Measurements from ENCODE around the gene ATRNL1.

Gene ATRNL1

DNA sequence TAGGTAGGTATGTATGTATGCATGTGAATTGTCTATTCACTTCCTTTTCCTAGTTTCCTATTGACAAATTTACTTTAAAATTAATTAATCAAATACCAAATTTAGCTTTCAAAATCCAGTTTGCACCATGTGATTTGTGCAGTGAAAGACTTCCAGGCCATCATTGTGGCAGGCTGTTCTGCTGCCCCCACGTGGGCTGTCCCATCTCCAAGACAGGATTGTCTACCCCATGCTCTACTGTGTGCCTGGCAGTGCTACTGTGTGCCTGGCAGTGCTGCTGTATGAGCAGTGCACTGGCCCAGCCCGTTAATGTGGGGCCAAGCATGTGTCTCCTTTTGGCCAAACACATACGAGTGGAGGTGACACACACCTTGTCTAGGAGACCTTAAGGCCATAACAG lies 805.1 kb downstream of the ATRNL1 start:
- Histone ChIP-seq H3K27ac (ENCODE audit: low read depth, low read length) (no peak overlapping the region), H3K27me3 (ENCODE audit: control insufficient read depth, insufficient read depth, low read length) (no peaks in the 10 kb centered on the region), H3K4me3 (ENCODE audit: low read depth, low read length) (no peak overlapping the region), H3K4me1 (ENCODE audit: control insufficient read depth, insufficient read depth, low read length) (no peaks in the 10 kb centered on the region; the same call in 1 of the 2 replicates), H3K9me3 (ENCODE audit: control insufficient read depth, insufficient read depth, low read depth, low read length) (no peaks in the 10 kb centered on the region), H3K9ac (ENCODE audit: low read length) (no peak overlapping the region), H3K36me3 (ENCODE audit: control insufficient read depth, insufficient read depth, low read length) (no peaks in the 10 kb centered on the region)

DNA sequence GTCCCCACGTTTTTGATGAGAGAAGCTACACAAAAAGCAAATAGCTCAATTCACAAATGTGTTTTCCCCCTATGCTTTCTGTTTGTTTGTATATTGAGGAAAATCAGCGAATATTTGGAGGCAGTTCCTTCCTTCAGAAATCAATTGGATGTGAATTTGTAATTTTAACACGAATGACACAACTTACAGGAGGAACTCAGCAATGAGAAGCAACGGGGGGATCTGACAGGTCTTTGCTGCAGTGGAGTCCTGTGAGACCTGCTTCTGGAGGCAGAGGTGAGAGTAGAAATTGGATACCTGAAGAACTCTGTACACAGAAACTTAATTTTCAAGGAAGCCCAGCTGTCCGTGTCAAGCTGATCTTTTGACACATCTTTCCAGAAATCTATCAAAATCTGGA lies 809.4 kb downstream of the ATRNL1 start:
- H3K4me3 ChIP-seq (ENCODE audit: low read depth, low read length) = no peak overlapping the region
- H3K9ac ChIP-seq (ENCODE audit: low read length) = no peak overlapping the region
- H3K36me3 ChIP-seq (ENCODE audit: control insufficient read depth, insufficient read depth, low read length) = no peaks in the 10 kb centered on the region
- H3K9me3 ChIP-seq (ENCODE audit: control insufficient read depth, insufficient read depth, low read depth, low read length) = no peaks in the 10 kb centered on the region
- H3K27me3 ChIP-seq (ENCODE audit: control insufficient read depth, insufficient read depth, low read length) = no peaks in the 10 kb centered on the region
- H3K4me1 ChIP-seq (ENCODE audit: control insufficient read depth, insufficient read depth, low read length) = no peaks in the 10 kb centered on the region; the same call in 1 of the 2 replicates
- H3K27ac ChIP-seq (ENCODE audit: low read depth, low read length) = no peak overlapping the region; the same call in 1 of the 2 replicates

DNA sequence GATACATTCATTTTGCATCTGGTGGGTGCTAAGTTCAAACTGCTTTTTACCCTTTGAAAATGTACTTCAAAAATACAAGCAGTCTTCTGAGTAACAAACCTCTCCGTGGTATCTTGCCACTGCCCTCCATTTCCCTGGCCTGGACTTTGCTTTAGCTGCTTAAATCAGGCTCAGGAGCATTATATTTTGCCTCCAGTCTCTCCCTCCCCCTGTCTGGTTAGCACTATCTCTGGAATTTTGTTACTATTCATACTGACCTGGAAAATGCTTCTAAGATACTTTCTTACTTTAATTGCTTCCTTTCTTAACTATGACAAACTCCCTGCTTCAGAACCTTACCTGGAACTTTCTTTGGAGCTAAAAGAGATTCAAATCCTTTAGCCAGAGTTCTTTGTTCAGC lies 810.0 kb downstream of the ATRNL1 start:
- no peaks in the 10 kb centered on the region for H3K27me3 ChIP-seq (ENCODE audit: control insufficient read depth, insufficient read depth, low read length)
- no peaks in the 10 kb centered on the region; the same call in 1 of the 2 replicates for H3K4me1 ChIP-seq (ENCODE audit: control insufficient read depth, insufficient read depth, low read length)
- no peaks in the 10 kb centered on the region for H3K9me3 ChIP-seq (ENCODE audit: control insufficient read depth, insufficient read depth, low read depth, low read length)
- H3K4me3 ChIP-seq (ENCODE audit: low read depth, low read length) = no peak overlapping the region
- no peak overlapping the region for H3K27ac ChIP-seq (ENCODE audit: low read depth, low read length)
- no peaks in the 10 kb centered on the region for H3K36me3 ChIP-seq (ENCODE audit: control insufficient read depth, insufficient read depth, low read length)
- H3K9ac ChIP-seq (ENCODE audit: low read length) = no peak overlapping the region

DNA sequence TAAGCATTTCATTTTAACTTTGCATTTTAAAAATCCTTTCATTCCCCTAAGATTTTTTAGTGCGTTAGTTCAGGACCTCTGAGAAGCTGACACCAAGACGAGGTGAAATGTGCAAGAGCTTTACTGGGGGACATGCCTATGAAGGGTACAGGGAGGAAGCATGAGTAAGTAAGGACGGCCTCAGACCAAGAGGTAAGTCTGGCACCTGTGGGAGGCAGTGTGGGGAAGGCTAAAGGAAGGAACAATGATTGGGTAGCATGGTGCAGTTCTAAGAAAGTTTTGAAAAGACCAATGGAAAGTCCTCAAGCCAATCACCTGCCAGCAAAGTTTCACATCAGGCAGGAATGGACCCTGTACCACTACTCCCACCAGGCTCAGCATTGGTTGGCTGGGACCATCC lies 810.7 kb downstream of the ATRNL1 start:
- no peak overlapping the region for H3K4me3 ChIP-seq (ENCODE audit: low read depth, low read length)
- no peak overlapping the region for H3K9ac ChIP-seq (ENCODE audit: low read length)
- no peaks in the 10 kb centered on the region for H3K36me3 ChIP-seq (ENCODE audit: control insufficient read depth, insufficient read depth, low read length)
- H3K4me1 ChIP-seq (ENCODE audit: control insufficient read depth, insufficient read depth, low read length) = no peaks in the 10 kb centered on the region; the same call in 1 of the 2 replicates
- no peak overlapping the region for H3K27ac ChIP-seq (ENCODE audit: low read depth, low read length)
- no peaks in the 10 kb centered on the region for H3K9me3 ChIP-seq (ENCODE audit: control insufficient read depth, insufficient read depth, low read depth, low read length)
- no peaks in the 10 kb centered on the region for H3K27me3 ChIP-seq (ENCODE audit: control insufficient read depth, insufficient read depth, low read length)

DNA sequence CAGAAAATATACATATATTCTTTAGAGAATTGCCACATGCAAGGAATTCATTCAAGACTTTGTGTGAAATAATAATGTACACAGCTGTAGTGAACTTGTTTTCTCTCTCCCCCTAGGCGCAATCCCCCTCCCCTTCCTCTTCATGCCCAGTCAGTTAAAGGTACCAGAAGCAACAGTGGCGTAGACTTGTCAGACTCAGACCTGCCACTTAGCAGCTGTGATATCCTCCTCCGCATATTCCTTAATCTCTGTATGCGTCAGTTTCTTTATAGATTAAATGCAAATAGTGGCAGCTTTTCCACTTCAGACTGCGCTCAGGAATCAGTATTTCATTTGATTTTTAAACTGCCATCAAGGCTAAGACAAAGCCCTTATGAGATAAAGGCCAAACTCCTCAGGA lies 815.9 kb downstream of the ATRNL1 start:
- Histone ChIP-seq H3K4me3 (ENCODE audit: low read depth, low read length) (no peak overlapping the region), H3K9ac (ENCODE audit: low read length) (no peak overlapping the region), H3K36me3 (ENCODE audit: control insufficient read depth, insufficient read depth, low read length) (no peaks in the 10 kb centered on the region), H3K9me3 (ENCODE audit: control insufficient read depth, insufficient read depth, low read depth, low read length) (no peaks in the 10 kb centered on the region), H3K27ac (ENCODE audit: low read depth, low read length) (no peak overlapping the region), H3K27me3 (ENCODE audit: control insufficient read depth, insufficient read depth, low read length) (no peaks in the 10 kb centered on the region), H3K4me1 (ENCODE audit: control insufficient read depth, insufficient read depth, low read length) (no peaks in the 10 kb centered on the region)

DNA sequence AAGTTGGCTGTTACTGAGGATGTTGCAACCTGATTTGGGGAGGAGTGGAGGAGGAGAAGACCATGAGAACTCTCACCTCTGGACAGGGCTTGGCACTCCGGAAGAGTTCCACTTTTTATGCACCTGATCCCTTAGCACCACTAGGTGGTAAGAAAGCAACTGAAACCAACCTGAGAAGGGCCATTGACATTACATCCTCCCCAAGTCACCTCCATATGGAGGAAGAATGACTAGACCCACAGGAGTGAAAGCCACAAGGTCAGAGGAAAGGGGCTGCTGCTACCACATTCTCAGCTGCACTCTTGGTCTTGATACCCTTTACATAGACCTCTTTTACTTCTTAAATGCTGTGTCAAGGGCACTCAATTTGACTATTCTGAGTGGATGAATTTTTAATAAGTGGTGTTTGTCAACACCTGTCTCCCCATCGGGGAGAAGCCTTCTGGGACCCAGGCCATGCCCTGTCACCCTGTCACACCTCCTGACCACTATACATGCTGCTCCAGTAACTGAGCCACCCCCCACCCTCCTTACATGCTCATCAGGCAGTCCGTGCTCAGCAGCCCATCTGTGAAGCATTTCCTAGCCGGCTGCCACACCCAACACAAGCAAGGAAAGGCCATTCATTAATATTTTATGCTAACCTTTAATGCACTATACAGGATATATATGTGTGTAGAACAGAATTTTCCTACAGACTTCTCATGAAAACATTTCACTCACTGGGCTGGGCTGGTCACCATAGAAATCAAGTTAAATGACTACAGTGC lies 817.0 kb downstream of the ATRNL1 start:
- H3K4me1 ChIP-seq (ENCODE audit: control insufficient read depth, insufficient read depth, low read length) = no peaks in the 10 kb centered on the region
- H3K27me3 ChIP-seq (ENCODE audit: control insufficient read depth, insufficient read depth, low read length) = no peaks in the 10 kb centered on the region
- H3K9ac ChIP-seq (ENCODE audit: low read length) = no peak overlapping the region
- no peaks in the 10 kb centered on the region for H3K9me3 ChIP-seq (ENCODE audit: control insufficient read depth, insufficient read depth, low read depth, low read length)
- H3K4me3 ChIP-seq (ENCODE audit: low read depth, low read length) = no peak overlapping the region
- H3K36me3 ChIP-seq (ENCODE audit: control insufficient read depth, insufficient read depth, low read length) = no peaks in the 10 kb centered on the region
- H3K27ac ChIP-seq (ENCODE audit: low read depth, low read length) = no peak overlapping the region

GRCh38 chr10:115914475-115914874 lies 821.3 kb downstream of the ATRNL1 start:
- Histone ChIP-seq H3K9me3 (ENCODE audit: control insufficient read depth, insufficient read depth, low read depth, low read length) (no peaks in the 10 kb centered on the region), H3K4me3 (ENCODE audit: low read depth, low read length) (no peak overlapping the region), H3K4me1 (ENCODE audit: control insufficient read depth, insufficient read depth, low read length) (no peaks in the 10 kb centered on the region), H3K36me3 (ENCODE audit: control insufficient read depth, insufficient read depth, low read length) (no peaks in the 10 kb centered on the region), H3K27ac (ENCODE audit: low read depth, low read length) (no peak overlapping the region), H3K27me3 (ENCODE audit: control insufficient read depth, insufficient read depth, low read length) (no peaks in the 10 kb centered on the region), H3K9ac (ENCODE audit: low read length) (no peak overlapping the region)

DNA sequence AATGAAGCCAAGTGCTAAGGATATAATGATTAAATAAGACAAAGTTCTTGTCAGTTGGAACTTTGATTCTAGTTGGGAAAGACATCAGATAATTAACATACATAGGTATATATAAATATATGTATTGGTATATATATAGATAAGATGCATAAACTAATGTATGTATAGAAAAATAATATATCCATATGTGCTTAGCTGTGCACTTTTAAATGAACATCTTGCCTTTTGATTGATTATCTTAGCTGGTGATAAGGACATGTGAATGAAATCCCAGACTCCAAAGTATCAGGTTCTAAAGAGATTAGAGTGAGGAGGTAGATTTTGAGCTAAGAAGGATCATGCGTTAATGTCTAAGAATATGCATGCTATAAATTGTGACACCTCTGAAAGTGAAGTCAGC lies 822.3 kb downstream of the ATRNL1 start:
- H3K36me3 ChIP-seq (ENCODE audit: control insufficient read depth, insufficient read depth, low read length) = no peaks in the 10 kb centered on the region
- H3K4me1 ChIP-seq (ENCODE audit: control insufficient read depth, insufficient read depth, low read length) = no peaks in the 10 kb centered on the region
- H3K27ac ChIP-seq (ENCODE audit: low read depth, low read length) = no peak overlapping the region
- no peak overlapping the region for H3K9ac ChIP-seq (ENCODE audit: low read length)
- no peaks in the 10 kb centered on the region for H3K27me3 ChIP-seq (ENCODE audit: control insufficient read depth, insufficient read depth, low read length)
- no peak overlapping the region for H3K4me3 ChIP-seq (ENCODE audit: low read depth, low read length)
- H3K9me3 ChIP-seq (ENCODE audit: control insufficient read depth, insufficient read depth, low read depth, low read length) = no peaks in the 10 kb centered on the region

- H3K9me3 ChIP-seq (ENCODE audit: control insufficient read depth, insufficient read depth, low read depth, low read length) = 0 out of 2 replicates have a peak, but pooled peaks cover 3% of the 10 kb centered on the region
- H3K27ac ChIP-seq (ENCODE audit: low read depth, low read length) = no peak overlapping the region
- no peaks in the 10 kb centered on the region for H3K36me3 ChIP-seq (ENCODE audit: control insufficient read depth, insufficient read depth, low read length)
- no peaks in the 10 kb centered on the region for H3K4me1 ChIP-seq (ENCODE audit: control insufficient read depth, insufficient read depth, low read length)
- no peaks in the 10 kb centered on the region for H3K27me3 ChIP-seq (ENCODE audit: control insufficient read depth, insufficient read depth, low read length)
- no peak overlapping the region for H3K4me3 ChIP-seq (ENCODE audit: low read depth, low read length)
- no peak overlapping the region for H3K9ac ChIP-seq (ENCODE audit: low read length)
Measured at GRCh38 chr10:115918812-115919211, 825.6 kb downstream of the ATRNL1 start.

DNA sequence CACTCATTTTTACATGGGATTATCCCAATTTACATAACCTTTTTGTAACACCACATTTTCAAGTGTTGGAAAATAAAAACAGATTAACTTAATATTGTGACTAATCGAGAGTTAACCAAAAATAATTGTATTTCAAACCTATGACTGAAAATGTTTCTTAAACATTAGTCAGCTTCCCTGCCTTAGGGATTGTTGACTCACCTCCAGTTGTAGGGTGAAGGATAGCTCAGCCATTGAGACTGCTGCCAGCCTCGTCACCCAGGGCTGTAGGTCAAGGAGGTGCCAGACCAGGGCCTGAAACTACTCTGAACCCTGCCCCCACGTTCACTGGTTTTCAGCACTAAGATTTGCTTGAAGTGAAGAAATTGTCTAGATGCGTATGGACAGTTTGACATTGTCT lies 828.6 kb downstream of the ATRNL1 start:
- Histone ChIP-seq H3K4me3 (ENCODE audit: low read depth, low read length) (no peak overlapping the region), H3K9ac (ENCODE audit: low read length) (no peak overlapping the region), H3K9me3 (ENCODE audit: control insufficient read depth, insufficient read depth, low read depth, low read length) (0 out of 2 replicates have a peak, but pooled peaks cover 3% of the 10 kb centered on the region), H3K4me1 (ENCODE audit: control insufficient read depth, insufficient read depth, low read length) (no peaks in the 10 kb centered on the region), H3K27me3 (ENCODE audit: control insufficient read depth, insufficient read depth, low read length) (no peaks in the 10 kb centered on the region), H3K27ac (ENCODE audit: low read depth, low read length) (no peak overlapping the region), H3K36me3 (ENCODE audit: control insufficient read depth, insufficient read depth, low read length) (no peaks in the 10 kb centered on the region)

DNA sequence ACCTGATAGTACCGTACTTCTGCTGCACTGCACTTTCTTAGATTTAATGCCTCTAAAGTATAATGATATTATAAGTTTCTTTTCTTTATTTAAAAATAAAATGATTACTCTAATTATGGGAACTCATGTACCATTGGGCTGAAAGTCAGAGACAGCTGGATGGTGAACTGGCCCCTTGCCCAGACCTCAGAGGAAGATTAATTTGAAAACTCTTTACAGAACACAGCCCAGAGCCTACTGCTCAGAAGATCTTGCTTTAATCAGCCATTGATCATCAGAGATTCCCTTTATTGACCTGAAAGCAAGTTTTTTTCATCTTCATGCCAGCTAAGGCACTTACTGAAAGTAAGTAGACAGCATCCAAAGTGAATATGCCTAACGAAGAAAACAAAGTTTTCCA lies 838.1 kb downstream of the ATRNL1 start:
- H3K4me3 ChIP-seq (ENCODE audit: low read depth, low read length) = no peak overlapping the region
- no peak overlapping the region for H3K27ac ChIP-seq (ENCODE audit: low read depth, low read length)
- H3K27me3 ChIP-seq (ENCODE audit: control insufficient read depth, insufficient read depth, low read length) = no peaks in the 10 kb centered on the region
- H3K36me3 ChIP-seq (ENCODE audit: control insufficient read depth, insufficient read depth, low read length) = no peaks in the 10 kb centered on the region
- no peak overlapping the region for H3K9ac ChIP-seq (ENCODE audit: low read length)
- no peaks in the 10 kb centered on the region for H3K9me3 ChIP-seq (ENCODE audit: control insufficient read depth, insufficient read depth, low read depth, low read length)
- H3K4me1 ChIP-seq (ENCODE audit: control insufficient read depth, insufficient read depth, low read length) = no peaks in the 10 kb centered on the region
